HUES6 (cell line): ENCODE measurements around the gene PGM5.

ENCODE experiments used
- H3K27ac ChIP-seq: 2 replicates; pipeline ENCODE4 v1.7.0; 2013; ENCODE audit warnings: low read depth, mild to moderate bottlenecking, low read length, inconsistent platforms
- H3K27me3 ChIP-seq: 2 replicates; pipeline ENCODE4 v1.6.1; 2013; ENCODE audit warnings: low read length; ENCODE audit not compliant: control insufficient read depth, insufficient read depth
- H3K36me3 ChIP-seq: 2 replicates; pipeline ENCODE4 v1.6.1; 2013; ENCODE audit warnings: low read length; ENCODE audit not compliant: control insufficient read depth, insufficient read depth
- H3K4me1 ChIP-seq: 2 replicates; pipeline ENCODE4 v1.6.1; 2013; ENCODE audit warnings: low read length; ENCODE audit not compliant: control insufficient read depth, insufficient read depth
- H3K4me3 ChIP-seq: 2 replicates; pipeline ENCODE4 v1.5.1; 2013; ENCODE audit warnings: low read depth, low read length
- H3K9ac ChIP-seq: one replicate; pipeline ENCODE4 v1.6.1; 2013; ENCODE audit warnings: mild to moderate bottlenecking, low read length
- H3K9me3 ChIP-seq: 2 replicates; pipeline ENCODE4 v1.6.1; 2013; ENCODE audit warnings: low read depth, low read length; ENCODE audit not compliant: control insufficient read depth, insufficient read depth

Gene PGM5

DNA sequence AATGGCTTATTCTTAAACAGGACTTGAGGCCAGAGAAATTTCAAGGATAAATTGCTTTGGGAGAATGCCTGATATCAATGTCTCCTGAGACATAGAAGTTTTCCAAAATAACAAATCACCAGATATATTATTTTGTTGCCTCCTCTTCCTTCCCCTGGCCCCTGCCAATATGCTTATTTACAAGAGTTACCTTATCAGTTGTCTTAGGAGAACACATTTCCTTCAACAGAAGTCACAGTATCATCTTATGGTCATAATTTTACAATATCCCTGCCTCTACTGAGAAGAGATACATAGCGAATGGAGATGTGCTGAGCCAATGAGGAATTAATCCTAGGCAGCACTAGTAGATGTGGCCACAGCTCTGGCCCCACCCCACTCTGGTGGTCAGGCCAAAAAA, 141.2 kb downstream of the PGM5 start:
- no peak overlapping the region for H3K4me3 ChIP-seq
- H3K9me3 ChIP-seq: no peaks in the 10 kb centered on the region
- no peaks in the 10 kb centered on the region for H3K4me1 ChIP-seq
- no peak overlapping the region for H3K27ac ChIP-seq
- peaks cover 98% of the 10 kb centered on the region for H3K27me3 ChIP-seq
- H3K9ac ChIP-seq: no peak overlapping the region
- no peaks in the 10 kb centered on the region for H3K36me3 ChIP-seq

DNA sequence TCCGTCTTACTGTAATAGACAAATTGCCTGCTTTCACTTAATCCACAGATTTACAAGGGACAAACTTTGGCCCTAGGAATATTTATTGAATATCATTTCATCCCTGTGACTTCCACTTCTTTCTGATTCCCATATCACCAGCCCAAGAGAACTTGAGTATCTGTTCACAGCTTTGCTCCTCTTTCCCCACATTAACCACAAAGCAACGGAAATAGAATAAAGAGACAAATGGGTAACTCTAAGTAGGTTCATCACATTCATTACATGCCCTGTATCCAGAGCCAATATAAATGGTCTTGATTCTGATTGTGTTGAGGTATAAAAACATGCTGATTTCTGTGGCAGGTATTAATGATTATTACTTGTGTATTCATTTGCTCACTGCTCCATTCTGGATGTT, 142.4 kb downstream of the PGM5 start:
- no peaks in the 10 kb centered on the region for H3K36me3 ChIP-seq

DNA sequence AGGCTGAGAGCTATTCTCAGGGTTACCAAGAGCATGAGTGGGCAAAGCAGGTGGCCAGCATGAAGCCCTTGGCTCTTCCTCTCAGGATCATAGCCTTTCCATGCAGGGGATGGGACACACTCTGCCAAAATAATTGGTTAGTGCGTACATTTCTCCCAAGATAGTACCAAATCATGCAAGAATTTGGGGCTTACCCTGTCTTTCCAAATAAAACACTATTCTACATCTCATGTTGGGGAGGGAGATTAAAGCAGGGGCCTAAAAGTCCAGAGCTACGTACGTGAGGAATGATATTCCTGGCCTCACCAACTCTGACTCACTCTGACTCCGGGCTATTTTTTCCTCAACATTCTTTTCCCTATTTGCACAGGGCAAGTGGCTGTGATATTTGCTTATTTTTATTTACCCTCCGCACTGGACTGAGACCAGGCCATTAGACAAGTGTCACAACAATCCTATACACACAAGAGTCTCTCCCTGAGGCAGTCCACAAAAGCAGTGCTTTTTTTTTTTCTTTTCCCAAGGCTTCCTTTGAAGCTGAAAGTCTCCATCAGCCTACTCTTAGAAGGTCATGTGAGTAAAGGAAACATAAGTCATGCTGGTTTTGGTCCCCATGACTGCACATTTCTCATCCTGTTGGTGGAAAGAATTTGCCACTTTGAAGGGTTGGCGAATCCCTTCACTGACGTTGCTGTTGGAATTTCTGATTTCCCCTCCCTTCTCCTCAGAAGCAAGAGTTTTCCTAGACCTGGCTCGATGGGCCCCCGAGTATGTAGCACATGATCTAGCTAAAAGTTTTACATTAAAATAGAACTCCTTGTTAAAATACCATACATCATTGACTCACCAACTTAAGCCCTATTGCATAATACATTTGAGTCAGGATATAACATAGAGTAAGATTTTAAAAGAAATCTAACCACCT, 144.3 kb downstream of the PGM5 start:
- peaks cover 98% of the 10 kb centered on the region for H3K27me3 ChIP-seq
- H3K27ac ChIP-seq: no peak overlapping the region
- no peaks in the 10 kb centered on the region for H3K36me3 ChIP-seq
- no peaks in the 10 kb centered on the region for H3K9me3 ChIP-seq
- H3K4me3 ChIP-seq: no peak overlapping the region
- H3K9ac ChIP-seq: no peak overlapping the region
- no peaks in the 10 kb centered on the region for H3K4me1 ChIP-seq

More for the DNA sequence above, 142.4 kb downstream of the PGM5 start:
- no peak overlapping the region for H3K9ac ChIP-seq
- no peaks in the 10 kb centered on the region for H3K9me3 ChIP-seq
- H3K27ac ChIP-seq: no peak overlapping the region
- no peak overlapping the region for H3K4me3 ChIP-seq
- peaks cover 98% of the 10 kb centered on the region for H3K27me3 ChIP-seq
- H3K4me1 ChIP-seq: no peaks in the 10 kb centered on the region

DNA sequence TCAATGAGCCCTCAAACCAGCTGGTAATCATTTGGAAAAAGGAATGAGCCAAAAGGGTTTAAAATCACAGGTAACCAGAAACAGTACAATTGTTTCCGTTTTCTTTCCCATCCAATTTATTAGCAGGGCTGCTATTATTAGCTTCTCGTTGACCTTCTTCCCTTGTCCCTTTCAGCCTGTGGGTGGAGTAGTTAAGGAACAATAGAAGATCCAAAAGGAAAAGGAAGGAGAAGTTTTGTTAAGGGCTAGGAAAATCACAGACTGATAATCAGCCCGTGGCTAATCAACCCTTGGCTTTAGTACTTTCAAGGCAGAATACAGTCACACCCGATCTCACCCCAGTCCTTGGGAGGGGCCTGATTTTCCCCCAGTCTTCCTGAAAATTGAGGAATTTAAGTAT, 145.9 kb downstream of the PGM5 start:
- H3K27ac ChIP-seq: no peak overlapping the region
- no peaks in the 10 kb centered on the region for H3K36me3 ChIP-seq
- H3K4me3 ChIP-seq: no peak overlapping the region
- H3K9me3 ChIP-seq: no peaks in the 10 kb centered on the region
- peaks cover 98% of the 10 kb centered on the region for H3K27me3 ChIP-seq
- H3K9ac ChIP-seq: no peak overlapping the region
- no peaks in the 10 kb centered on the region for H3K4me1 ChIP-seq

DNA sequence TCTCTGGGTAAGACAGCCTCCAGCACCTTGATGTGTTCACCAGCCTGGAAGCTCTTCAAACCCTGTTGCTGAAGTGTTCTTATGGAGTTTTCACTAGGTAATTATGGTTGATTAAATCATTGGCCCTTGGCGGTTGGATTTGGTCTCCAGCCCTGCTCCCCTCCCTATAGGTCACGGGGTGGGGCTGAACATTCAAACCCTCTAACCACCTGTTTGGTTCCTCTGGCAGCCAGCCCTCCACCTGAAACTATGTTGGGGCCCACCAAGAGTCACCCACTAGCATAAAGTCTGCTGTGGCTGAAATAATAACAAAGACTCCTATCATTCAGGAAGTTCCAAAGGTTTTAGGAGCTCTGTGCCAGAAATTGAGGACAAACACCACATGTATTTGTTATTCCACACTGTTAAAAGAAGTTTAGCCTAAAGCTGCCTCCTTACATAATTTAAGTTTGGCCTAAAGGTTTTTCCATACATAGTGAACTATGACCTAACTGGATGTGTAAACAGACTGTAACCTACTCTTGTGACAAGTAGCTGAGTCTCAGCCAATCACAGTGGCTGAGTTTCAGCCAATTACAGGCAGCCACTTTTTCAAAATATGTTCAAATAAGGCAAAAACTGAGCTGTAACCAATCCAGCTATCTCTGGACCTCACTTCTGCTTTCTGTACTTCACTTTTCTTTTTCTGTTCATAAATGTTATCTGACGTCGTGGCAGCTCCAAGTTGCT, 149.4 kb downstream of the PGM5 start:
- peaks cover 3% of the 10 kb centered on the region; the same call in 1 of the 2 replicates for H3K4me1 ChIP-seq
- peaks cover 98% of the 10 kb centered on the region for H3K27me3 ChIP-seq
- no peak overlapping the region for H3K27ac ChIP-seq
- H3K4me3 ChIP-seq: no peak overlapping the region
- H3K36me3 ChIP-seq: no peaks in the 10 kb centered on the region
- H3K9ac ChIP-seq: no peak overlapping the region
- H3K9me3 ChIP-seq: no peaks in the 10 kb centered on the region

DNA sequence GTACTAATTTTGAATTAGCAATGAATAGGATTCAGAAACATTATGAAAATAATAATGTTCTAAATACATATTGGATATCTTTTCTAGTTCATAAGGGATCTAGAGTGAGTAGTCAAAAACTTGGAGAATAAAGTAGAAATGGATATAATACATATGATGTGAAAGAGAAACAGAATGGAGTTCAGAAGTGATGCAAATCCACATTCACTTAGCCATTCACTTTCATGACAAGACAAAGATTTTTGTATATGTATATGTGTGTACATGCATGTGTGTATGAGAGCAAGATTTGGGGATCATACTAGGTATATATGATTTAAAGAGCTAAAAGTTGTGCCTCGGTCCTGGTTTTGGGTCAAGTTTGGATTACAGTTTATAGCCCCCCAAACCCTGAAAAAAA, 150.1 kb downstream of the PGM5 start:
- Histone ChIP-seq H3K9me3 (no peaks in the 10 kb centered on the region), H3K9ac (no peak overlapping the region), H3K4me1 (peaks cover 3% of the 10 kb centered on the region; the same call in 1 of the 2 replicates), H3K4me3 (no peak overlapping the region), H3K36me3 (no peaks in the 10 kb centered on the region), H3K27ac (no peak overlapping the region), H3K27me3 (peaks cover 98% of the 10 kb centered on the region)

DNA sequence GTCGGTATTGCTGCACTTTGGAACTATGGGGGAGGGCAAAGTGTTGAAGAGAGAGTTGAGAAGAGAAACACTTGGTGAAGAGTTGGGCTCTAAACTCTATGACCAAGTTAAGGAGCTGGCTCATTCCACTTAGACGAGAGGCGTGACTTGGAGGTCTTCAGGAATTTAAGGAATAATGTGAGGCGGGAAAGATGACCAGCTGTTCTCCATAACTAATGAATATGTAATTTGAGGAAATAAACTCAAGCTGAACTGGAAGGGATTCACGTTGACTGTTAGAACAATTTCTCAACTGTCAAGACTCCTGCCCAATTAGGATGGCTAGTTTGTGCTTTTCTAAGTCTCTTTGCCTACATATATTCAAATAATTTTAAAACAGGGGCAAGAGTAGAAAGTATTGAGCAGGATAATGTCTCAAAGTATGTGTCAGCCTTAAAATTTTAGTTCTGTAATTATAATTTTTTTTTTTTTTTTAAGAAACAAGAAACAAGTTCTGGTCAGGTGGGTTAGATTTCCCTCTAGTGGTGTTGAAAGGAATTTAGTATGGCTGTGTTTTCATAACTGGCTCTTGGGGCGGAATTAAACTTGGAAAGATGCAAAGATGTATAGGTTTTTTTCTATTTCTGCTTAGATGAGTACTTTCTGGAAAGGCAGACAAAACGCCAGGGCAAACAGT, 150.9 kb downstream of the PGM5 start:
- peaks cover 98% of the 10 kb centered on the region for H3K27me3 ChIP-seq
- no peaks in the 10 kb centered on the region for H3K36me3 ChIP-seq
- H3K9me3 ChIP-seq: no peaks in the 10 kb centered on the region
- no peak overlapping the region for H3K27ac ChIP-seq
- H3K4me1 ChIP-seq: peaks cover 3% of the 10 kb centered on the region; the same call in 1 of the 2 replicates
- H3K9ac ChIP-seq: no peak overlapping the region
- H3K4me3 ChIP-seq: no peak overlapping the region

DNA sequence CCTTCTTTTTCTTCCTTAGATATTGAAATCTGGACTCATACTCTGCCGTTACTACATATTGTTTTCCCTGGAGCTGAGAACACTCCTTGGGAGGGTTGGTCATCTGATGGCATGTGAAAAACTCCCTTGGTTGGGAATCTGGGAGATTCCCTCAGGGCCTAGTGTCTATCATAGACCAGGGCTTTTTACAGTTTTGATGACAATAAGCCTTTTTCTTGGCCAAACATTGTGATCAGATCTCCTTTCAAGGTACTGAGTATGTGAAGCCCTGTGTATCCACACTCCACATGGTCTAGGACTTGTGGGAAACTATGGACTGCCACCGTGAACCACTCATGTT, 151.4 kb downstream of the PGM5 start:
- no peak overlapping the region for H3K4me3 ChIP-seq

DNA sequence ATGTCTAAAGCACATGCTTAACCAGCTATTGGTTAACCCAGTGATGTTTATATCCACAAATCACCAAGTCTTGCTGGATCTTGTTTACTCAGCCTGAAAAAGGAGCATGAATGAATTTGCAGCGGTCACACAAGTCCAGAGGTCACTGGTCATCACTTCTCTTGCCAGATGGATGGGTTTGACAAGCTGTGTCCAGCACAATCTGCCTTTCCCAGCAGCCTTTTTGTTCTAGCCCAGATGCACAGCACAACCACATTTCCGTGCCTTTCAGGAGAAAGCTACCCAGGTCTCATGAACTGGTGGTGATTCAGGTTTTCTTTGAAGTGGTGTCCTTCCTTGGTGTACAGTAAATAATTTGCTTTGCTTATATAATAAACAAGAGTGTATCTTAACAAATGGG, 152.1 kb downstream of the PGM5 start:
- H3K4me3 ChIP-seq: no peak overlapping the region
- peaks cover 3% of the 10 kb centered on the region; the same call in 1 of the 2 replicates for H3K4me1 ChIP-seq
- no peaks in the 10 kb centered on the region for H3K9me3 ChIP-seq
- H3K9ac ChIP-seq: no peak overlapping the region
- peaks cover 98% of the 10 kb centered on the region for H3K27me3 ChIP-seq
- no peak overlapping the region for H3K27ac ChIP-seq
- no peaks in the 10 kb centered on the region for H3K36me3 ChIP-seq

More for the DNA sequence above, 151.4 kb downstream of the PGM5 start:
- H3K27me3 ChIP-seq: peaks cover 98% of the 10 kb centered on the region
- H3K4me1 ChIP-seq: peaks cover 3% of the 10 kb centered on the region; the same call in 1 of the 2 replicates
- H3K27ac ChIP-seq: no peak overlapping the region
- H3K9ac ChIP-seq: no peak overlapping the region
- H3K9me3 ChIP-seq: no peaks in the 10 kb centered on the region
- H3K36me3 ChIP-seq: no peaks in the 10 kb centered on the region

DNA sequence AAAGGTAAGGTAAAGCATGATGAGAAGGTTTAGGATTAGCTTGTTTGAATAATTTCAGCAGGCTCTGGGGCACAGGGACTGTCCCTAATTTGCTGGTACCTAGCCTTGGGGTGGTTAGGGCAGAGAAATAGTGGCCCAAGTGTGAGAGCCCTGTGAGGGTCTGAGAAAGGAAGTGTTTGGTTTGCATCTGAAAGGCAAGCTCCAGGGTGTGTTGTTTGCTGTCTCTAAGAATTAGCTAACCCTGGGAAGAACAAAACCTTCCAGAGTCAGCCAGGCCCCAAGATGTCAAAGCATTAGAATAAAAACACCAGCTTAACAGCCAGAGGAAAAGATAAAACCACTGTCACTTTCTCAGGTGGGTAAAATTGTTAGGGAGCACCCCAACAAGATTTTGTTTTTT, 153.3 kb downstream of the PGM5 start:
- H3K27me3 ChIP-seq: peaks cover 98% of the 10 kb centered on the region
- H3K4me1 ChIP-seq: peaks cover 3% of the 10 kb centered on the region; the same call in 1 of the 2 replicates
- no peak overlapping the region for H3K9ac ChIP-seq
- H3K36me3 ChIP-seq: no peaks in the 10 kb centered on the region
- H3K4me3 ChIP-seq: no peak overlapping the region
- no peak overlapping the region for H3K27ac ChIP-seq
- no peaks in the 10 kb centered on the region for H3K9me3 ChIP-seq
